HUDEP-2 (cell line): ENCODE results near the gene ABTB1.
"Not testable (repeated sequence)": the region's sequence is repeated elsewhere in the genome, so short reads cannot be mapped to it uniquely, and the experiment has no call there.

ENCODE experiments used
- DNase-seq, 76 experiments: peaks; one replicate each; lab custom pipeline; 2025; ENCODE audit not compliant: unreplicated experiment in 76 of 76; lab: John Stamatoyannopoulos, UW

ABTB1 gene

DNA sequence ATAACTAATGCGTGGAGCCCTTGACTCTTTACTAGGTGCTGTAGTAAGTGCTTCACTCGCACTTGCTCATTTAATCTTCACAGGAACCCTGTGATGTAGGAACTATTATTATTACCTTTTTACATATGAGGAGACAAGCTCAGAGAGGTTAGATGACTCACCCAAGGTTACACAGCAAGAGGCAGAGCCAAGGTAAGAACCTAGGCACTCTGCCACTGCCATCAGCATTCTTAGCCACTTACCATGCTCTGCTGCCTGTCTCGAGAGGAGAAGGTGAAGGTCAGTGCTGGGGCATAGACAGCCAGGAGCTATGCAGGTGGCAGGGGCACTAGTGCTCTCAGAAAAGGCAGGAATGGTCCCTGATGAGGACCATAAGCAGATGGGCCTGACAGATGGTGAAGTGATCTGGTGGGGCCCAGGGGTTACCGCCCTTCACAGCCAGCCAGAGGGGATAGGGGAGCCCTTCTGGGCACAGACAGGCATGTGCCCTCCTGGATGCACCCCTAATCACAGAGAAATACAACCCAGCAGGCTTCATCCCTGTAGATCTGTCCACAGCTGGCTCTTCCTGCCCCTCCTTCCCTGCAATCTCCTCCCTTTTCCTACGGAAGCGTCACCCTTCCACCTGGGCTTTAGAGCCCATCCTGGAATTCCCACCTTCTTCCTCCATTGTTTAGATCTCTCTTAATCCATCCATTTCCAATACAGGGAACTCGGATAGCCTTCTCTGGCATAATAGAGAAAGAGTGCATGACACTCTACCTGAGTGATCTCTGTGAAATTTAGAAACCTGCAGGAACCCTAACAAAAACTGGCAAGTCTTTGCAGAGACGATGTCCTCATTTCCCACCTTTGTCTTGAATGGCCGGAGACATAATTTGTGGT lies 26.9 kb downstream of the ABTB1 start:
- DNase-seq = no peak

DNA sequence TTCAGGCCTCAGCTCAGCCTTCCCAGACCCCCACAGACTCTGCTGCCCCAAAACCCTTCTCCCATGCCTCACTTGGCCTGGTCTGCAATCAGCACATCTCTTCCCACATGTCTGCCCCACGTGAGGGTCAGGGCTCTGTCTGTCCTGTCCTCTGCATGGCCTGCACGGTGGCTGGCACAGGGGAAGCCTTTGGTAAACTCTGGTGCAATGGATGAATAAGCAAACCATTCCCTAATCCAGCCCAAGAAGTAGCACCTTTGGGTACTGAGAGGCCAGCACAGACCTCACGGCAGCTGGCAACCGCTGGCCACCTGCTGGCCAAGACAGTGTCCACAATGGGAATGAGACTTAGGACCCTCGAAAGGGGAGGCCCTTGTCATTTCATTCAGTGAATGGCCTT lies 27.7 kb downstream of the ABTB1 start:
- no peak for DNase-seq

DNA sequence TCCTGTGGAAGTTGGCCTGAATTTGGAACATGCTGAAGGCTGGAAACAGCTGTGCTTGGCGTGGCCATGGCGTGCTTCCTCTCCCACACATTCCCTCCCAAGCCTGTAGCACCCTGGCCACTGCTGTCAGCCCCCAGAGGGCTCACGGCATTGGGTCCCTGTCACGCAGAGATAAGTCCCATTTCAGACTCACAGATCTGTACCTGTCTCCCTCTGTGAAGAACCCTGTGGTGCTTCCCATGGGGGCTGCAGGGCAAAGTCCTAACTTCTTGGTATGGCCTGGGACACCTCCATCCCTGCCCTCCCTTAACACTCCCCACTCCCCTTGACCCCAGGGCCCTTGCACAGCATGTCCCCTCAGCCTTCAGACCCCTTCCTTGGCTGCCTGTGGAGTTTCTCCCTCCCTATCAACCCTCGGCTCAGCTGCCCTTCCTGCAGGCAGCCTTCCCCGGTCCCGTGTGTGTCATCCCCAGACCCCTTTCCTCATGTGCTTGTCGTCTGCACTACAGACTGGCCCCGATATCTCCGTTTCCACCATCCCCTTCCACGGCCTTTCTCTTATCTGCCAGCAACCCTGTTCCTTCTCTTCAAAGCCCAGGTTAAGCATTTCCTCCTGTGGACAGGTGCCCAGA lies 28.6 kb downstream of the ABTB1 start:
- DNase-seq = peak in 3 of 76 experiments; percentile 7 to 15 (median 12)

DNA sequence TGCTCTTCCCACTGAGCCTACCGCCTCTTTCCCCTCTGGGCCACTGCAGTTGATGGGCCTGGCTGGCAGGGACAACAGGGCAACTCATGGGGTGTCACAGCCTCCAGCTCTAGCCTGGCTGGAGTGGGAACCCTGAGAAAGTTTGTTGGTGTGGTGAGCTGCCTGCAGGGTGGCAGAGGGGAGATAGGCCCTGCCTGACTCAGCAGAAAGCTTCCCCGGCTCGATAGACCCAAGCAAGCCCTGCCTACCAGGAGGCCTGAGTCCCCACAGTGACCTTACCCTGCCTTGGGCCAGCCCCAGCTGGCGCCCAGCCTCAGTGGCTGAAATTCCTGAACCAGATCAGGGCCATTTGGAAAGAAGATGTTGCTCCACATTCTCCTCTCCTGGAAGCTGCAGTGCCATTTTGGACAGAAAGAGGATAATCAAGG lies 29.4 kb downstream of the ABTB1 start:
- peak in 66 of 76 experiments; percentile 2 to 79 (median 52) for DNase-seq

DNA sequence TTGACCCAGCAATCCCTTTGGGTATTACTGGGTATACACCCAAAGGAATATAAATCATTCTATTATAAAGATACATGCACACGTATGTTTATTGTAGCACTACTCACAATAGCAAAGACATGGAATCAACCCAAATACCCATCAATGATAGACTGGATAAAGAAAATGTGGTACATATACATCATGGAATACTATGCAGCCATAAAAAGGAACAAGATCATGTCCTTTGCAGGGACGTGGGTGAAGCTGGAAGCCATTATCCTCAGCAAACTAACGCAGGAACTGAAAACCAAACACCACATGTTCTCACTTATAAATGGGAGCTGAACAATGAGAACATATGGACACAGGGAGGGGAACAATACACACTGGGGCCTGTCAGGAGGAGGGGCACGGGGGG lies 32.1 kb downstream of the ABTB1 start:
- not testable (repeated sequence) for DNase-seq

DNA sequence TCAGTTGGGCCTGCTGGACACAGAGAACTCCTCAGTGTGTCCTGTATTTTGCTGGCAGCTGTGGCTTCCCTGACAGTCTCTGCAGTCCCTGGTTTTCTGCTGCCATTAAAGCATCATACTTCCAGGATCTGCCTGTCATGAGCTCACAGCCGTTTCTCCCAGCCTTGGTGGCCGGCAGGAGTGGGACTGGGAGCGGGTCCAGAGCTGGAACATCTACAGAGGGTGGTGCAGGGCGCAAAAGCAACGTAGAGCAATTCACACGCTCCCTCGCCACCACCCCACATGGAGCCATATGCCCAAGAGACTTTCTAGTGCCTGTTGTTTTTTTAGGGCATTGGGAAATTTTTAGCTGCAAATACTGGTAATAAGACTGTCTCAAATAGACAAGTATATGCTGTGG lies 33.6 kb downstream of the ABTB1 start:
- no peak for DNase-seq

DNA sequence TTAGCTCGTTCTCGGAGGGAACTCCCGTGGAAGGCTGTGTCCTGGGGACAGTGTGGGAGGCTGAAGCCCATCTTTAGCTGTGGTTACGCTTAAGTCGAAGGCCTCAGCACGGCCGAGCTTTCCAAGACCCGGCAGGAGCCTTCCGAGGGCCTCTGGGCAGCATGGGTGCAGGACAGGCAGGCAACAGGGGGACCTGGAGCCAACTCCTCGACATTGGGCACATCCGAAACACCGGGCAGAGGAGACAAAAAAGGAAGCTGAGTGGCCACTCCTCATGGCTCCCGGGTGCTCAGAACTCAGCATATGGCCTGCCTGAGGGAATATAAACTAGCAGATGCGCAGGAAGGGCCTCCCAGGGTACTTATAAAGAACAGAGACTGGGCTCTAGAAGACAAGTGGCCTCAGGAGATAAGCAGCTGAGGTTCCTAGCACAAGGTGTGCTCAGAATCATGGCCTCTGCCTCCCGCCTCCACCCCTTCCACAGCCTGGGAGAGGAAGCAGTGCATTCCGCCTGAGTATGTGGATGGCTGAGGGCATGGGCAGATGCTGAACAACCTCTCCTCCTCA lies 34.1 kb downstream of the ABTB1 start:
- DNase-seq = no peak

DNA sequence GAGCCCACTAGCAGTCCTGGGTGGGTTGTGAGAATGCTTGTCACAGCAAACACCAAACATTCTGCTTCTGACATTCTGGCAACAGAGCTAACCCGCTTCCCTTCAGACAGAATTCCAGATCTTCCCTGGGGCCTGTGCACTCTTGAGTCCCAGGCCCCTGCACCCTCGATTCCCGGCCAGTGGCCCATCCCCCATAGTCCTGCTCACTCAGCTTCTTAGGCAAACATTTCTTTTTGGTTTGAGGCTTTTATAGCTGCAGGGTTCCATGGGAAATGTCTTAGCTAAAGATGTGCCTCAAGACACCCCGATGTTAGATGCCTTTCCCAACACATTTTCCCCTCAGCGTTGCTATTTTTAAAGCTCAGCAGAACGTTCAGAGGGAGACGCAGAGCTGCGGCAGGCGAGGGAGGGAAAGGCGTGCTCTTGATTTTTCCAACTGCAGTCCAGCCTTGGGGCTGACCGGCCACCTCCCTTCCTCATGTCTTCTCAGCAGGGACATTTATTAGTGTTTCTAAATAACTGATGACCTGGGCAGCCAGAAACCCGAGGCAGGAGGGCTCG lies 35.2 kb downstream of the ABTB1 start:
- DNase-seq = no peak

DNA sequence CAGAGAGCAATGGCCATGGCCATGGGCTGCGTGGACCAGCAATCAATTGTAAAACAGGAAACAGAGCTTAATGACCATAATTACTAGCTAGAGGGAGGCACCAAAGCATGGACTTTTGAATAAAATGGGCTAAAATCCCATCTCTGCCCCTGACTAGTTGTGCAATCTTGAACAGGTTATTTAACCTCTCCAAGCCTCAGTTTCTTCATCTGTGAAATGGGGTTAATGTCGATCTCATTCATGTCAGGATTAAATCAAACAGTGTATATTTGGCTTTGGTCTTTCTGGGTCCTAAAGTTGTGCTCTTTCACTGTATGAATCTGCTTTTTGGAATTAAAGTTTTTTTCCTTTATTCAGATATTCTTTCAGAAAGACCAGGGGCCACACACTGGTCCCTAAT lies 36.1 kb downstream of the ABTB1 start:
- no peak for DNase-seq

DNA sequence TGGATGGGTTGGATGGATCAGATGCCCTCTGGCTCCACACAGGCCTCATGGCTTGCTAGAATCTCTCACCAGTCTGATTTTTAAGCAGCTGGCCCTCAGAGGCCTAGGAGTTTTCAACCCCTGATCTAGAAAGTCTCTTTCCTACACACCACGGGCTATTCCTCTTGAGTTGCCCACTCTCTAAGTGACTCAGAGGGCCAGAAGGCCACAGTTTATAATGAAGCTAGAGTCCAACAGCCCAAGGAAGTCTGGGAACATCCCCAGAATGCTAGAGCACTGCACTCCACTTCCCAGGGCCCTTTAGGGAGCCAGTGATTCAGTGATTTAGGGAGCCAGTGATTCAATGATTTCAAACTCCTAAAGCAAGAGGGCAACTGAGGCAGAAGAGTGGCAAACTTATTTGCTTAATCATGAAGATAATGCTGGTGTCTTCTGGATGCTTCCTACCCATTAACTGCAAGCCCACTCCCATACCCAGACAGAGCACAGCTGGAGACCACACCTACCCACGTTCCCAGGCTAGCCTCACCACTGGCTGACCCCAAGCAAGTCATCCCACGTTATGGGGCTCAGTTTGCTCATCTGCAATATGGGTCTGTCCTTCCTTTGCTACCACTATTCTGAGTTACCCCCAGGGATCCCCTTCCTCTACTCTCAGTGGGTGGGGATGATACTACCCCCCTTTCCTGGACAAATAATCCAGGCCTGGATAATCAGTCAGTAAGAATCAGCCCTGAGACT lies 36.7 kb downstream of the ABTB1 start:
- no peak for DNase-seq

DNA sequence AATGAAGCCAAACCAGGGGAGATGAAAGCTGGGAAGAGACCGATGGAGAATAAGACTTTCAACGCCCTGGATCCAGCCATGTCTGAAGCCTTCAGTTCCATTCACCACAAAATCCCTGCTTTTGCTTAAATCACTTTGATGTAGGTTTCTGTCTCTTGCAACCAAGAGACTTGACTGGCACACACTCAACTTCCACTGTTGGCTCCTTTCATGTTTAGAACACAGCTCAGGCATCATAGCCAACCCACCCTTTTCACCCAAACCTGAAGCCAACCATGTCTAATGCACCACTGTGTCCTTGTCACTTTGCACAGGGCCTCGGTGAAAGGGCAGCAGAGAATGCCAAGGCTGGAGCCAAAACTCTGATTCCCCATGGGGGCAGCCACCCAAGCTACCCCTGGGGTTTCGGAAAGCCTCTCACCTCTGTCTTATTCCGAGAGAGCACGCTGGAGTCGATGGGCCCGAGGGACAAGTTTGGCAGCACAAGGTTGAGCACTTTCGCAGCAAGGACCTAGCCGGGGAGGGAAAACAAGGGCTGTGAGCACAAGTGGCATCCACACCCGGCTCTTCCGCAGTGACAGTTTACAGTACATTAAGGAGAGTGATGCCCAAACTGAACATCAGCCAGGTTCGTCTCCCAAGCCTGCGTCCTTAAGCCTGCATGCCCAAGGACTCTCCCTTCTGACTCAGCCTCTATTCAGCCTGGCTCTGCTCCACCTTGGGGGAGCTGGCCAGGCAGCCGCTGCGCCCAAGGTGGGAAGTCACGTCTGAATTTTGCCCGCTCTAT lies 37.6 kb downstream of the ABTB1 start:
- DNase-seq = no peak

DNA sequence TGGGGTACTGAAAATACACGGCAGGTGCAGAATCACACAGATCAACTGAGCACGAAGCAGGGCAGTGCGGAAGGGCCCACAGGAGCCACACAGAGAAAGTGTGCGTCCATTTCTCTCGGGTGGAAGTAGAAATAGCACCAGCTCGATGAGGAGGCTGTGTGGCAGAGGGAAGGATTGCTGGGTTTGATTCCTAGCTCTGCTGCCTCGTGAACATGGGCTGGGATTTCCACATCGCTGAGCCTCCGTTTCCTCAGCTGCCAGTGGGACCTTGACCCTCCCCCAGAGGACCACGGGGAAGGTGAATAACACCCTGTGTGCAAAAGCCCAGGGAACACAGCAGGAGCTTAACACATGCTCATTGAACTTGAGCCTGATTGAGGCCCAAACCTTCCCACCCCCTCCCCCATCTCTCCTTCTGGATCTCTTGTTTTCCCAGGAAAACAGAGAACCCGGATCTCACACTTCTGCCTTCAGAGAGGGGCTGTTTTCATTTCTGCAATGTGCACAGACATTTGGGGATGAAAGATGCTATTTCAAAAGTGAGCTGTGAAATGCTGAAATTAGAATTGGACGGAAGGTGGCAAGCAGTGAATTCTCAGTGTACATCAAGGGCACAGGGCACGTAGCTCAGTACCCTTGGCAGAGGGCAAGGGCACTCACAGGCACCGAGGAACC lies 38.4 kb downstream of the ABTB1 start:
- no peak for DNase-seq

DNA sequence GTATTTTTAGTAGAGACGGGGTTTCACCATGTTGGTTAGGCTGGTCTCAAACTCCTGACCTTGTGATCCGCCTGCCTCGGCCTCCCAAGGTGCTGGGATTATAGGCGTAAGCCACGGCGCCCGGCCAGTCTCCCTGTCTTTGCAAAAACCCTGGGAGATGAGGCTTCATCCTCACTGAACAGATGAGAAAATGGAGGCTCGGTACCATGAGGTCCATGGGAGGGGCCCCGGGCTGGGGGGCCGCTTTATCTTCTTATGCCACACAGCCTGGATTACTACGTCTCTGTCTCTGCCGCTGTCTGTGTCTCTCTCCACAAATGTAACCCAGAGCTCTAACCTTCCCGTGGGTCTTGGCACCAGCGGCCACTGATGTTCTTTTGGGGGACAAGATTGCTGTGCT lies 39.1 kb downstream of the ABTB1 start:
- DNase-seq = no peak

DNA sequence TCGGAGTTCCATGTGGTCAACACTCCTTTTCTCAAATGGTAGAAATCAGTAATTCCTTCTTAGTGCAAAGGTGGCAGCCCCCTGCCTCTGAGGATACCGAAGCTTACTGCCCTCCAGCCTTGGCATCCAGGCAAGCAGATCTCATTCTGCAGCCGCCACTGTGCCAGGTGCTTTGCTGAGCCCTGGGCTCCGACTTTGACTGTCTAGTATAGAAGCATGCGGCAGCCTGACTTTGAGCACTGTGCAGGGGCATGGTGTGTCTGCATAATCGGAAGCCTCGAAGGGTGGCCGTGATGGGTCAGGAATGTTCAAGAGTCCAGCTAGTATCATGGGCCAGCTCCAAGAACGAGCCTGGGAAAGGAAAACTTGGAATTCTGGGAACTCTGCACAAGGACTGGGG lies 39.7 kb downstream of the ABTB1 start:
- no peak for DNase-seq

DNA sequence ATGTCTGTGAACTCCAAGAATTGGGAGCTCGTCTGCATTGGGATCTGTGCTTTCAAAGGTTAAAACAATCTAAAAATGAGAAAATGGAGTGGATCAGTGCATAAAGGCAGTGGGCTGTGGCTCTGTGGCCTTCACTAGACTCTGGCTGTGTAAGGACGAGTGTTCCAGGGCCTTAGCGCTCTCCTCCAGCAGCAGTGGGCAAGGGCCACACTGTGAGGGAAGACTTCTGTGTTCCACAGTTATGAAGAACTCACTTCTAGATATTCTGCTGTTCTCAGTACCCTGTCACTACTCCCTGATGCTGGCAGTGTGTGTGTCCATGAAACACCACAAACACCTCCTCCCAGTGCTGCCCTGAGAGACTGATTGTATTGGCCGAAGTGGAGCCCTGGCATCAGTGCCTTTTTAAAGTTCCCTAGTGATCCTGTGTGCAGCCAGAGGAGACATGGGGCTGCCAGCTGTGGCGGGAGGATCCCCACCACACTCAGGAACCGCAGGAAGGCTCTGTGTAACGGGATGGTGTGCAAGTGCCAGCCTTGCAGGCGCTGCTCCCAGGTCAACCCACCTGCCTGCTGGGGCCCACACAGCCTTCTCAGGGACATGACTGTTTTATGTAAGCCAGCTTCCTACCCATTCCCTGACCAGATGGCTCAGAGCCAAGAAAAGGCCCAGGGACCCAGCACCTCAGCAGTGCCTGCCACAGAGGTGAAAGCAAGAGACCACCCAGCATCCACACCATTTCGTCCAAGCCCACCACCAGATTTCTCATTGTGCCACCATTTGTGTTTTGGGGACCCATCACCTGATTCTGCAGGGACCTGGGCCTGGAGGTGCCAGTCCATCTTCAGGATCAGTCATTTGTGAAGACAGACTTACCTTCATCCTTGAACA lies 40.4 kb downstream of the ABTB1 start:
- DNase-seq = no peak

DNA sequence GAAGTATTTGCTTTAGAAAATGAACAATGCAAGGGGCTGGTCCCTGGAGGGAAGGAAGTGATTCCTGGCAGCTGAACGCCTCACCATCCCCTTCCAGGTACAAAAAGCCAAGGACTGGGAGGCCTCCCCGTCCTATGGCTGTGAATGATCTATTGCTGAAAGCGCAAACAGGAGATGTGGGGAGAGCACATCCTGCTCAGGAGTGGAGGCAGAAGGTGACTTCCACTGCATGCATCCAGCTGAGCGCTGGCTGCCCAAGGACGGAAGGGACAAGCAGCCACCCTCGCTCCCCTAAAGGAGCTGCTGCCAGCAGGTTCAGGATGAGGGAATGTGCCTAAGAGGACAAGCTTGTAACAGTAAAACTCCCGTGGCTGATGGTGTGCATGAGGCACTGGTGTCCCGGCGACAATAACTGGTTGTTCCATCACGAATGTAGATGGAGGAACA lies 41.4 kb downstream of the ABTB1 start:
- no peak for DNase-seq

DNA sequence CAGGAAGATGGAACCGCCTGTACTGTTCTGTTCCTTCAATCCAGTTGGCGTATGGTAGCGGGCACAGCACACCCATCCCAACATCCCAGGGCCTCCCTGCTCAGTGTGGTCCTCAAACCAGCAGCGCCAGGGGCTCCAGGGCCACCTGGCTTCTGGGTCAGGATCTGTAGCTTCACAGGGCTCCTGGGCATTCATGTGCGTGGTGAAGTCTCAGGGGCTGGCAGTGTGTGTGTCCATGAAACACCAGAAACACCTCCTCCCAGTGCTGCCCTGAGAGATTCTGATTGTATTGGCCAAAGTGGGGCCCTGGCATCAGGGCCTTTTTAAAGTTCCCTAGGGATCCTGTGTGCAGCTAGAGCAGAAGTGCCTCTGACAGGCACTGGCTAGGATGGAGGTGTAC lies 42.1 kb downstream of the ABTB1 start:
- no peak for DNase-seq

DNA sequence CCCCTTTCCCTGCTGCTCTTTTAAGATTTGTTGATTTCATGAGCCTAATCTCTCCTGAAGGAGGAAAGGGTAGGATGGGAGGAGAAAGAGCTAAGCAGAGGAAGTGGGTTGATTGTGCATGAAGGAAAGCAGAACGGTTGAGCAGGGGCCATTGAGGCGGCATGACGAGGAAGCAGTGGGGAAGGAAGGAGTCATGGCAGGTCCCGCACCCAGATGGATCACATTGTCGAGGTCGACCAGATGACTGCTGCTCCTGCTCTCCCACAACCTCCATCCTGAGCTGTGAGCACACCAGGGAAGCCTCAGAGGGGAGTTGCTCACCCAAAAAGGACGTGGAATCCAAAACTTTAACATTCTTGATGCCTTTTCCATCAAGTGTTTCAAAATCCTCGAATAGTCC lies 42.8 kb downstream of the ABTB1 start:
- no peak for DNase-seq

DNA sequence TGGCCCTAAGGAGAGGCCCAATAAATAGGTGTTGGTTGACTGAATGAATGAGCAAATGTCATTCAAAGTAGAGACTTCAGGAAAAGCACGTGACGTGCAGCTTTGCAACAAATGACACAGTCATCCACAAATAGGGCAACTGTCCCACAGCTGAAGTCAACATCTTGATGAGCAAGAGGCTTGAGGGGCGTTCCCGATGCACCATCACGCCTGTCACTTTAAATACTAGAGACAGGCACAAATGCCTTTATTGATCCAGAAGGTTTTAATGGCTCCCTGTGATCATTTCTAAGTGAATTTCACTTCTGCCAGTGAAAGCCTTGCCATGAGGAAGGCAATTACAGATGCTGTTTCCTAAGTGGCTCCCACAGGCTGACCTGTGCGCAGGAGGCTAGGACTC lies 43.6 kb downstream of the ABTB1 start:
- no peak for DNase-seq
